H1 (cell line): Measurements from ENCODE around the gene HOXA11. TPM values are rescaled to one million over a fixed set of nuclear protein-coding genes. Genes with fewer than 3 reads are reported as not detected.
A peak's percentile ranks its signal among the peaks of the same experiment; 100 is the strongest.

ENCODE experiments used
- CTCF ChIP-seq, 3 experiments: IDR thresholded peaks; 1 replicate in 2 of 3; 2 replicates in 1 of 3; pipeline versions ENCODE4 v1.5.1 to v1.6.1; 2011; ENCODE audit warnings: low read length in 3 of 3, mild to moderate bottlenecking in 3 of 3, inconsistent platforms in 2 of 3, low read depth in 1 of 3, moderate library complexity in 1 of 3; ENCODE audit not compliant: insufficient read depth in 1 of 3; ENCODE audit errors: control extremely low read depth in 1 of 3
- EZH2 ChIP-seq: fragments of 200-600 bp; sonication (generic); IDR thresholded peaks from 2 replicates; pipeline ENCODE4 v1.7.1; 2012; ENCODE audit warnings: low read depth, mild to moderate bottlenecking, moderate library complexity, low read length, inconsistent platforms; ENCODE audit not compliant: severe bottlenecking
- JUND ChIP-seq: IDR thresholded peaks from 2 replicates; pipeline ENCODE4 v1.6.1; 2011; ENCODE audit warnings: mild to moderate bottlenecking, improper control_type of control experiment, low read length
- MAX ChIP-seq: IDR thresholded peaks from 2 replicates; pipeline ENCODE4 v1.6.1; 2012; ENCODE audit warnings: inconsistent platforms
- SIX5 ChIP-seq: IDR thresholded peaks from 2 replicates; pipeline ENCODE4 v1.6.1; 2011; ENCODE audit warnings: mild to moderate bottlenecking, low read depth, low read length
- SUZ12 ChIP-seq: fragments of 200-600 bp; sonication (generic); IDR thresholded peaks from 2 replicates; pipeline ENCODE4 v1.6.1; 2012; ENCODE audit warnings: mild to moderate bottlenecking, inconsistent platforms, low read length, moderate library complexity, mixed read lengths
- polyA plus RNA-seq, 7 experiments: library from polyadenylated mRNA; depleted of rRNA in 3 of 7; stranded (reverse) in 5 of 7; unstranded in 2 of 7; fragments of >200 nt in 5 of 7; fragments of 200-250 nt in 2 of 7; gene quantifications; 1 replicate in 5 of 7; 2 replicates in 1 of 7; 4 replicates in 1 of 7; pipeline versions ENCODE4 v1.2.1 to v1.2.3, GENCODE V29; 2011 to 2013; ENCODE audit warnings: missing spikeins in 2 of 7, mixed read lengths in 2 of 7
- total RNA-seq: library from RNA; stranded (reverse); fragmentation: NEBNext Ultra II Directional; extraction: Animal tissue kit (Norgen Biotek cat#: 25700); gene quantifications from 2 replicates; pipeline ENCODE4 v1.2.1, GENCODE V29; 2021

HOXA11 gene
- total and polyA plus RNA-seq, 2 of the 8 experiments (the other 6 are each of a cell fraction or from before 2014, with no cell fraction given): not detected

GRCh38 chr7:27213433-27214238 is 28.6 kb upstream of the HOXA11 start (continued):
- TF ChIP-seq JUND: no peak
- TF ChIP-seq CTCF (IDR thresholded peaks at IDR 0.05; ENCODE audit: control extremely low read depth in 1 of 3, insufficient read depth in 1 of 3, low read depth in 1 of 3, low read length in 3 of 3): no peak
- TF ChIP-seq SIX5: no peak
- TF ChIP-seq MAX: 0 out of 2 replicates have a peak, but pooled peaks have one; percentile 39
- peak; percentile 94 for TF ChIP-seq EZH2
- peak; percentile 94 for TF ChIP-seq SUZ12
